HG02763 (cell line): ENCODE data around the gene TAP2.
"Not testable (repeated sequence)": the region's sequence is repeated elsewhere in the genome, so short reads cannot be mapped to it uniquely, and the experiment has no call there.

Experiments
- ATAC-seq: cut with Tn5 transposase; IDR thresholded peaks from one replicate; pipeline ENCODE4 v1.9.1; 2021; ENCODE audit warnings: mild to moderate bottlenecking, moderate library complexity; ENCODE audit not compliant: unreplicated experiment

Gene TAP2

DNA sequence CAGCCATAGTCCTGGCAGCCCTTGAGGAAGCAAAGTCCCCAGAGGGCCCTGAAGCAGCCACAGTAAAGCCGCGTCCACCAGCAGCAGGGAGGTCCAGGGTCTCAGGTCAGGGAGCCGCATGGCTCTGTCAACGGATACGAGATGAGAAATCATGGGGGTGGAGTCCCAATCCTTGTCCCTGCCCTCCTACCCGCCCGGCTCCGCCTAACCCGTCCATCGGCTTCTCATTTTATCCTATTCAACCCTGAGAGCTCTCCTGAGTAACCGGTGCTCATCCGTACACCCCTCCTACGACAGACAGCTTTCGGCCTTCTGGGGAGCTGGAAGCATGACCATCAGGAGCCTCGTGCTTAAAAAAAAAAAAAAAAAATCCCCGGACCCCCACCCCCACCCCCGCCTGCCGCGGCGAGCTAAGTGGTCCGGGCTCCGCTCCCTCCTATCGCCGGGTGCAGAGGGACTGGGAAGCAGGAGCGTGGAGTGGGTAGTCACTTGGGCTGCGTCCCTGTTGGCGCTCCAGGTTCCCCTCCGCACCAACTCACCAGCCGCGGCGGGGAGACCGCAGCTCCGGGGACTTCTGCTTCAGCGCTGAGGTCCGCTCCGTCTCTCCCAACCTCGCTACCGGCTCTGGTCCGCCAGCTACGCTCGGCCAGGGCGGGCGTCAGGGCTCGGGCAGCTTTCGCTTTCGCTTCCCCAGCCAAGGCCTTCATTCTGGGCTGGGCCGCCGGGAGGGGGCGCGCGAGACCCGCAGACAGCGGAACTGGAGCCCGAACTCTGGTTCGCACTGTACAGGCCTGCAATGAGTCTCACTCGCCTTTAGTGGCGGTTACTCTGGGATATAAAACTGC lies at the start of gene TAP2:
Gene TAP2 (minus strand): TSS at position 626 of the 845 bp plus-strand sequence. CDS start 506 bp downstream, at position 120.
- peak; percentile 64 for ATAC-seq

DNA sequence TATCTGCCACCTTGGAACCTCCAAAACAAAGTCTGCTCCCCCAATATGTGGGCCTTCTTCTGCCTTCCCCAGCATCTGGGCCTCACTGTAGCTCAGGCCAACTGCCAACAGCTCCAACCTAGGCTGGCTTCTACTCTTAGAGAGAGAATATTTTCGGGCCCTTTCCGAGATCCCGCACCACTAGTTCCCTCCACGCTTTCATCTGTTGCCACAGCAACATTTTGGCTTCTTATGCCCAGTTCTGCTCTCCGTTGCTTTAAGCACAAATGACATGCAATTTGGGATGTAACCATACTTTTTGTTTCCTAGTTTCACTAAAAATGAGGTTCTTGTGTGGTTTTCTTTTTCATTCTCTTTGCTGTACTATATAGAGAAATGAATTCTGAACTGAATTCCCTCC lies 49.1 kb upstream of the TAP2 start:
- no peak for ATAC-seq

DNA sequence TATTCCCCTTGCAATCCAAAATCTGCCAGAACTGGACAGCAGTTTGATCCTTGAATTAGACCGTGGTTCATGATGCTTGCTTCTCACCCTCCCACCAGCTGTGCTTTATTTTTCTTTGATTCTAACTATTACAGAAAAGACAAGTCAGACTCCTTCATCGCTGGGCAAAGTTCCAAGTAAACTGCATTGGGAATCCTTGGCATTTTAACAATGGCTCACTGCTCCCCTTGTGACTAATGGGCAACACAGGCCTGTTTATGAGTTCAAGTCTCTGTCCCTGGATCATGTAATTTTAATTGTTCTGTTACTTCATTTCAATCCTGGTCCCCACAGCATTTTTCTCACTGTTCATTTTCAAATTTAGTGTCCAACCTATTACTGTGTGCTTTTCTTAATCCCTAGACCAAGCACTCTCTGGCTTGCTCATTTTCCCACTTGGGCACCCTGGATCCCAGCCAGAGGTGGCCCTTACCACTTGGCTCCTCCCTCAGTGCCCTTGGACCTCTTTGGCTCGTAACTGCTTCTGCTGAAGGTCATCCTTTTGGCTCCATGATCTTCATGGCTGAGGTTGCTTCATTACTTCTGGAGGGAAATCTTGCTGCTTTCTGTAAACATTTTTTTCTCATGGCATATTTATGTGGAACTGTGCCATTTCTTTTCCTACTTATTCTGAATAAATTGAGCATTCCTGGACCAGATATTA lies 48.3 kb upstream of the TAP2 start:
- no peak for ATAC-seq

DNA sequence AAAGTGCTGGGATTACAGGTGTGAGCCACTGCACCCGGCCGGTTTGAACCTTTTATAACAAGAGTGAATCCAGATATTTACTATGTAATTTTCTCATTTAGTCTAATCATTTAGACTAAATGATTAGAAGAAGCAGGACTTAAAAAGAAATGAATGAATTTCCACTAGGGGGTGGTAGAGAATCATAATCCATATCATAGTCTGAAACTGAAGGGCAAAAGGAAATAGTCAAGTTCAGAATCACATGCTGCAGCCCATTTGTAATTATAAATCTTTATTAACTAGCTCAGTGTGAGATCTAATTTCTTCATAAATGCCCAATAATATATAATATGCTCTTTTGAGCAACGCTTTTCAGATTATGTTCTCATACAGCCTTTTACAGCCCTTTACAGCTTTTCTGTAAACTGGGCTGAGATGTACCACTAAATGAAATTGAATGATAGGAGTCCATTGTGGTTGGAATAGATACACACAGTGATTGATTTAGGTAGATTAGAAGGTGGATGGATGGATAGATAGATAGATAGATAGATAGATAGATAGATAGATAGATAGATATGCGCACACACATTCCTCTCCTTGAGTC lies 47.3 kb upstream of the TAP2 start:
- ATAC-seq = no peak

DNA sequence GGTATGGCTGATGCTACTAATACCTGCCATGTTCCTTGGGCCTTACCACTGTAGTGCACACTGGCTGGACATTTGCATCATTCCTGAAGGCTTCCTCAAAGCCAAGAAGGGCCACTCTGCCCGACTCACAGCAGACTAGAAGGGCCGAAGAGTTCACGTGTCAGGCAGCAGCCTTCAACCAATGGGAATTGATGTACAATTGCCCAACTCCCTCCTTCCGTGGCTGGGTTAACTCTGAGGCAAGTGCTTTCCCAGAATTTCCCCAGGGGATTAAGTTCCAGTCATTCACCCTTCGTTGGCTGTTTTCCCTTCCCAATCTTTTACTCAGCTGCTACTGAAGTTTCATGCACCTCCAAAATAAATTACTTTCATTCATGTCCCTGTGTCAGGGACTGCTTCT lies 45.2 kb upstream of the TAP2 start:
- no peak for ATAC-seq

DNA sequence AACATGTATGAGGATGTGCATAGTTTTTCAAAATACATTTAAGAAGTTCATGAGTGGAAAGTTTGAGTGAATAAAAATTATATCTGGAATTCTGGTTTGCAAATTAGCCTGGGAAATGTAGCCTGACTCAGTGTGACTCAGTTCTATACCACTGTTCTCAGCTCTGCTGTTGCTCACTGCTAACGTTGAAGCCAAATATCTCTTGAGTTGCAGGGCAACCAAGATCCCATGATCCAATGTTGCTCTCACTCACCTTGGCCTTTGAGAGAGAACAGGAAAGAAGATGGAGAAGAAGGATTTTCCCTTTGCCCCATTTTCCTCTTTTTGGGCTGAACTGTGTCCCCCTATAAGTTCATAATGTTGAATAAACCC lies 44.3 kb upstream of the TAP2 start:
- no peak for ATAC-seq

DNA sequence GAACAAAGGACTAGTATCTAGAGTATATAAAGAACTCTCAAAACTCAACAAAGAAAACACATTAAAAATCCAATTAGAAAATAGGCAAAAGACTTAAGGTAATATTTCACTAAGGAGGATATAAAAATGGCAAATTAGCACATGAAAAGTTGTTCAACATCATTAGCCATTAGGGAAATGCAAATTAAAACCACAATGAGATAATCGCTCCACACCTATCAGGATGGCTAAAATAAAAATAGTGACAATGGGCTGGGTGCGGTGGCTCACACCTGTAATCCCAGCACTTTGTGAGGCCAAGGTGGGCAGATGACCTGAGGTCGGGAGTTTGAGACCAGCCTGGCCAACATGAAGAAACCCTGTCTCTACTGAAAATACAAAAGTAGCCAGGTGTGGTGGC lies 42.4 kb upstream of the TAP2 start:
- not testable (repeated sequence) for ATAC-seq

DNA sequence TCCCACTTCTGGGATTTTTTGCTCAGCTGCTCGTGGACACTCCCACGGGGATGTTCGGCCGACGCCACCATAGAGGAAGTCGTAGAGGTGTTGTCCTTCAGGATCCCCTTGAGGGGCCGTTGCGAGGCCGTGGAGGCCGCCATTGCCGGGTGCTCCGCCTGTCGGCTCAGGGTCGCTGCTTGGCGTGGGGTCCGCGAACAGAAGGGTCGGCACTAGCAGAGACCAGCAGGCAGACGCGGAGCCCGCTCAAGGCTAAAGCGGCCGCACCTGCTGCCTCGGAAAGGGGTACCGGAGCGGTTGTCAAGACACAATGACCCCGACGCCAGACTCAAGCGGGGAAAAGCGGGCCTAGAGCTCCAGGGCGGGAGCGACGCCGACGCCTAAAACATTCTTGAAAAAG lies 41.2 kb upstream of the TAP2 start:
- ATAC-seq = no peak

DNA sequence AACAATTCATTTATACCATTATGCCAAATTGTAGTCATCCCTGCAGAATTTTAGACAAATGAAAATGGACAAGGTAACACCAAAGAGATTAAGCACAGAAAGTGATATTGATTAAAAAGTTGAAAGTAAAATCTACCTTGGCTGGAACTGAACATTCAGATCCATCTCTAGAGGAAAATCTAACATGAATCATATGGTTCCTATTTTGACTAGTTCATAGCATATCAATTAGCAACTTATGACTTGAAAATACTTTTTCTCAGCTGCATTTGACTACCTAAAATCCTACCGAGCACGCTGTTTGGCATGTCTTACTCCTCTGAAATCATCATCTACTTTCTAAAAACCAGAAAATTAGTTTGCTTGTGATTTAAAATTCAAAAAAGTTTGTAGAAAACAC lies 38.1 kb upstream of the TAP2 start:
- ATAC-seq = no peak

DNA sequence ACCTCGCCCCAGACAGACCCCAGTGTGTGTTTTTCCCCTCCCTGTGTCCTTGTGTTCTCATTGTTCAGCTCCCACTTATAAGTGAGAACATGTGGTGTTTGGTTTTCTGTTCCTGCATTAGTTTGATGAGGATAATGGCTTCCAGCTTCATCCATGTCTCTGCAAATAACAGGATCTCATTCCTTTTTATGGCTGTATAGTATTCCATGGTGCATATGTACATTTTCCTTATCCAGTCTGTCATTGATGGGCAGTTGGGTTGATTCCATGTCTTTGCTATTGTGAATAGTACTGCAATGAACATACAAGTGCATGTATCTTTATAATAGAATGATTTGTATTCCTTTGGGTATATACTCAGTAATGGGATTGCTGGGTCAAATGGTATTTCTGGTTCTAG lies 35.4 kb upstream of the TAP2 start:
- ATAC-seq = not testable (repeated sequence)

DNA sequence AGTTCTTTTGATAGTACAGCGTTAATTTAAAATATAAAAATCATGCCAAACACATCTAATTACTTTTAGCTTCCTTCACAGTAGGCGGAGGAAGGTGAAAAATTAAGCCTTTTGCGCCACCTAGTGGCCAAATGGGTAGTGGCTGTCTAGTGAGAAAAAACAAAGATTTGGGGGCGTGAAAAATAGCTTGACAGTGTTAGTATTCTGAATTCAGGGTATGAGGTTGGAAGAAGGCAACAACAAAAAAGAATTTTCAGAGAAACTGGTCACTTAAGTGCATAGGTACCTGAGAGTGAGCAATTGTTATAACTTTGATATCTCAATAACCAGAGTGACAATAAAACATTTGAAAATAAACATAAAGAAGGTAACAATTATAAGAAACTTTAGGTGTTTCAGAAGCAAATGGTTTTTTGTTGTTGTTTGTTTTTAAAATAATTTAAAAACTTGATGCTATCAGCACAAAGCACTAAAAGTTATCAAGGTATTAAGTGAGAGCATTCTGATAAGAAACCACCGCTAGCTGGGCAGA lies 29.8 kb upstream of the TAP2 start:
- ATAC-seq = no peak

DNA sequence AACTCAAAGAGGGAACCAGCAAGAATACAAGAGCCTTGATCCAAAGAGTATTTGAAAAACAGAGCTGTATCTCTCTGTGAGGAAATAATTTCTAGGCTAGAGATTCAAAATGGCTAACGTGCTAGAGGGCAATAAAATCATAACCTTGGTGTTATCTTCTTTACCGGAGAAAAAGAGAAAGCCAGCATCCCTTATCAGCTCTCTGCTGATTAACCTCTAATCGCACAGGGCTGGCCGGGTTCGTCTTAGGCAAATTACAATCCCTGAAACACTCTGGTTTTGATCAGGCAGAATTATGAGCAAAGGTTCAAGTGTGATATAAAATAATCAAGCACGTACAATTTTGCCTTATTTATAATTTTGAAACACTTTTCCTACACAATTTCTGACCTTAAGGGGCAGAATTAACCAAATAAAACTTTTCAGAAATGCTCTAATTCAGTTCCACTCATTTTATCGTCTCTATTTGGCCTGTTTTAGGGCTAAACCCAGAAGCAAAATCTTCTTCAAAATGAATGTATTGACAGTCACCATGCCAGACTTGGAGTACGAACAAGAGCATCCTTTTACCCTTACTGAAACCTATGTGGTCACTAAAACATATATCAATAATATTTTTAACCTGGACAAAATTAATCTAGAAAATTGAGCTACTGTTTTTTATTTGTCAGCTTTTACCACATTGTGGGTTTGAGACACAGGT lies 29.2 kb upstream of the TAP2 start:
- no peak for ATAC-seq

DNA sequence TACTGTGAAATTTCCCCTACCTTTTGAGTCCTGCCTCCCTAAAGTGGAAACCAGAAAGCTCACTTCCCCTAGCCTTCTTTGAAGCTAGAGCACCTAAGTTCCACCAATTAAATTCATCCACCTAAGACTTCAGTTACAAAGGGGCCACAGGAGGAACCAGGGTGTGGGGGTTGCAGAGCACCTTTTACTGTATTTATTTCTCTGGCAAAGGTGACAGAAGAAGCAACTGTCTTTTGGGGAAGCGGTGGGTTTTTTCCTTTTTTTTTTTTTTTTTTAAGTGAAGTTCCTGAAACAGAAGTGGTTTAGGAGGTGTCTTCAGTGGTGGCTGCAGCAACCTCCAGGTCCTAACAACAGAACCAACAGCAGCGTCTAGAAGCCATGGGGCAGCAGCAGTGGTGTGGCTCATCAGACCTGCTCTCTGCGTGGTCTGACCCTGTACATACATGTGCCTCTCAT lies 28.5 kb upstream of the TAP2 start:
- no peak for ATAC-seq

DNA sequence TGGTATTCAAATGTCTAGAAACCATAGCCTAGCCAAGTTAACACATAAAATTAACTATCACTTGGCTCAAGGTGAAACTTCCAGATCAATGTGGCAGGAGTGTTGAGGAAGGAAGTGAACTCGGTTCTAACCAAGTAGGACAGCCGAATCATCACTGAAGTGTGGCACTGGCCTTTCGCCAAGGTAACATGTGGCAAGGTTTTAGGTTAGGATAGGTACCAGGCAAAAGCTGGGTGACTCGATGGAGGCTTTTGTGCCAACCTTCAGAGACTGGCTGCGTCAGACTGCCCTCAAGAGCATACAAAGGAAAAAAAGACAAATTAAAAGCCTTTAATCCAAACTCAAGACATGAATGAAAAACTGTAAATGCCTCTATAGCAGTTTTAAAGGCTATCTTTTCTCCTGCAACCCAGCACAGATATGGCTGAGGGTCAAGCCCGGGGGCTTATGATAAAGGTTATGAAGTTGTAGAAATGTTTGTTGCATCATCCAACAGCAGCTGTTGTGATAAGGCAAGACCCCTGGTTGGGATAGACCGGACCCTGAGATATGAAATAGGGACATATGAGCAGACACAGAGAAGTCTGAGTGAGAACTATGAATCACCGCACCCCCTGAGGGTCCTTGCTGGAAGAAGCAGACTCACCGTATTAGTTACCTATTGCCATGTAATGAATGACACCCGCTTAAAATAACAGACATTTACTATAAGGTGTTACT lies 27.3 kb upstream of the TAP2 start:
- no peak for ATAC-seq

DNA sequence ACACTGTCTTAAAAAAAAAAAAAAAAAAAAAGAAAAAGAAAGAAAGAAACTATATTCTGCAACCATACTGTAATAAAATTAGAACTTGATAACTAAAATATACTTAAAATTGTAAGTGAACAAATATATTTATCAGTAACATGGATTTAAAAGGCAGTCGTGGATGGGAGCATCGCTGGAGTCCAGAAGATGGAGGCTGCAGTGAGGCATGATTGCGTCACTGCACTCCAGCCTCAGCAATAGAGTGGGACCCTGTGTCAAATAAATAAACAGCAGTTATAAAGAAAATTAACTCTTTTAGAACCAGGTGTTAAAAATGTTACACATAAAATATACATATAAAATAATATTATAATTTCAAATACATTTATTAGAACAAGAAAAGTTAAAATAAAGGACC lies 24.2 kb upstream of the TAP2 start:
- ATAC-seq = no peak

DNA sequence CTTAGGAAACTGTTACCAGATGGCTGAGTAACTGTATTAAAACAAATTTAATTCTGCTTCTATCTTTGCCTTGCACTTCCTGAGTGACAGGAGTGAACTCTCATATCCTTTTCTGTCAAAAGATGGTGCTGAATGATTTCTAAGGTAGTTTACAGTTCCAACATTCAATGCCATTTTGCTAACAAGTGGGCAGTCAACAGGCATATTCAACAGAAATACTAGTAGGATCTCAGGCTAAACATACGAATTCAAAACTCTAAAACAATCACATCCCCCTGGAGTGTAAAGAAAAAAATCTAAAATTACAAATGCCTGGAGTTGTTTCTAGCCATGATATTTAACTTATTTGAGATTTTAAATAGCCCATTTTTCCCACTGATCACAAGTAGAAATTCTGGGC lies 22.1 kb upstream of the TAP2 start:
- ATAC-seq = no peak

DNA sequence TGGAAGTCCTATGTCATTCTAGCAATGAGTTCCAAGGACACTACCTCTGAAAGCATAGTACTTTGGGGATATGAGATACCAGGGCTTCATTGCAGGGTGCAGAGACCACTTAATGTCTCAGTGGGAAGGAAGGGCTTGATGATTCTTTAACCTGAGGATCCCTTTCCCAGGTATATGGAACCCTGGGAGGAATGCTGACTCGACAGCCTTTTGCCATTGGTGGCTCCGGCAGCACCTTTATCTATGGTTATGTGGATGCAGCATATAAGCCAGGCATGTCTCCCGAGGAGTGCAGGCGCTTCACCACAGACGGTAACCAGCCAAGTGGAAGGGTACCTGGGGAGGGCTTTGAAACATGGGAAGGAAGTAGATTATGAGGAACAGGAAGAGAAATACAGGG lies 19.7 kb upstream of the TAP2 start:
- no peak for ATAC-seq

DNA sequence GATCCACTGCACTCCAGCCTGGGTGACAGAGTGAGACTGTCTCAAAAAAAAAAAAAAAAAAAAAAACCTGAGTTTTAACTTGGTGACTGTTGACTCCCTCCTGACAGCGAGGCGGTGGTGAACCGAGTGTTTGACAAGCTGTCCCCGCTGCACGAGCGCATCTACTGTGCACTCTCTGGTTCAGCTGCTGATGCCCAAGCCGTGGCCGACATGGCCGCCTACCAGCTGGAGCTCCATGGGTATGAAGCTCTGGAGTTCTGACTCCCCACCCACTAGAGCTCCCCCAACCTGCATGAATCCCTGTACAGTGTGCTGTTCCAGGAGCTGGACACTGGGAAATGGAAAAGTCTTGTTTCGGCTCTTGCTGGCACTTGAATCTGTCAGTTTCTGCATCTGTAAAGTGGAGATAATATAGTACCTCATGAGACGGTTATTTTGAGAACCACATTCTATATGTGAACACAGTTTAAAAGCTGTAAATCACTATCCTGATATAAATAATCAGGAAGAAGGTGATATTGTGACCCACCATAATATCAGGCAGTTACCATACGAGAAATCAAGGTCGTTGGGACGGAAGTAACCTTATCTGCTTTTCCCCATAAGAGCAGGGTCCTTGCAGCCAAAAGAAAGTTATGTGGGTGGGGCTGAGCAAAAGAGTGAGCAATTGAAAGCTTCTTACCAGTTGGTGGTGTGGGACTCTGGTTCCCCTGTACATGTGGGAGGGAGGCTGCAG lies 18.8 kb upstream of the TAP2 start:
- ATAC-seq = no peak

DNA sequence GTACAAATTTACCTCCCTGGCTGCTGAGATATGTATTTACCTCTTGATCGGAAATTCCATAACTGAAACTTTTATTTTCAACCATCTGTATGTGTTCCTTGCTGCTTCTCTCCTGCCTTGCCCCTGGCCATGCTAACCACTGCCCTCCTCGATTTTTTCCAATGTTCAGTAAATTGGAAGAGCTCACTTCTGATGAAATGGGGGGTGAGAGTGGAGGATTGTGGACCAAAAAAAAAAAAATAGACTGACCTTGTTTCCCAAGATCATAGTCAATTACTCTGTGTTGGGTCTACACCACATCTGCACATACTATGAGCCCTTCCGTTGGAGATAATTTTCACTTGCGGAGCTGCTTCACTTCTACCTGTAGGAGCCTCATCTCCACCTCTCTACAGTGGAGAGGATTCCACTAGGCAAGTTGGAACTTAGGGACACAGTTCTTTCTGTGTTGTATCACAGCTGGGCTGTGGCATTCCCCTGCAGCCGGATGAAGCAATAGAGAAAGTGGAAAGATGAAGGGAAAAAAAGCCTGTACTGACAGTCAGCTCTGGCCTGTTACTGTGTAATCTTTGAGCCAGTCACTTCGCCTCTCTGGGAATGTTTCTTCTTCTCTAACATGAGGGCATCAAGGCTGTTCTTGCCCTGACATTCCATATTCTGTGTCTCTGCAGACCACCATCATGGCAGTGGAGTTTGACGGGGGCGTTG lies 17.1 kb upstream of the TAP2 start:
- no peak for ATAC-seq
